ENCODE data around the gene TTLL1.

TTLL1 gene

DNA sequence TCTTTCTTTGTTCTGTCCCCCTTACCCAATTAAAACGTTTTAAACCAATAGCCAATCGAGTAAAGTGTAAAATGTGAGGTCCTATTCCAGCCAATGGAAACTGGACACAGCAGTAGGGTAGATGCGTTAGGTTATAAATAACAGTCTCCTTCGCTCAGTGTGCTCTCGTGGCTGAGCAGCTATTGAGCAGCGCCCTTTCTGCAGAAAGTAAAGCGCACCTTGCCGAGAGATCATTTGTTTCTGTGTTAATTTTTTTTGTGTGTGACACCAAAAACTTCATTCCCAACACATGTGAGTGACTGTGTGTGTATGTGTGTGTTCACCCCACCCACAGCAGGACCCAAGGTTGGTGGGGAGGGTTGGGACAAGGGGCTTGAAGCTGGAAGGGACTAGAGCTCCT is 7.2 kb upstream of the TTLL1 start:
- no peaks in the 10 kb centered on the region for H3K36me3 ChIP-seq (ENCODE audit: control insufficient read depth, insufficient read depth, low read length)
- H3K9me3 ChIP-seq (ENCODE audit: control insufficient read depth, low read length), result peaks cover 3% of the 10 kb centered on the region
- no peaks in the 10 kb centered on the region for H3K27me3 ChIP-seq (ENCODE audit: control insufficient read depth, insufficient read depth, low read length, poor library complexity, severe bottlenecking)
- H3K4me1 ChIP-seq (ENCODE audit: control insufficient read depth, insufficient read depth, low read length), result no peaks in the 10 kb centered on the region
- H3K4me3 ChIP-seq (ENCODE audit: insufficient read depth, low read depth, low read length), result no peak overlapping the region
- WGBS, 2 experiments, result 92 to 93% methylated on average over 7 of the region's 8 CpGs
- H3K27ac ChIP-seq (ENCODE audit: insufficient read depth, low read depth, low read length, poor library complexity, severe bottlenecking), result no peak overlapping the region

DNA sequence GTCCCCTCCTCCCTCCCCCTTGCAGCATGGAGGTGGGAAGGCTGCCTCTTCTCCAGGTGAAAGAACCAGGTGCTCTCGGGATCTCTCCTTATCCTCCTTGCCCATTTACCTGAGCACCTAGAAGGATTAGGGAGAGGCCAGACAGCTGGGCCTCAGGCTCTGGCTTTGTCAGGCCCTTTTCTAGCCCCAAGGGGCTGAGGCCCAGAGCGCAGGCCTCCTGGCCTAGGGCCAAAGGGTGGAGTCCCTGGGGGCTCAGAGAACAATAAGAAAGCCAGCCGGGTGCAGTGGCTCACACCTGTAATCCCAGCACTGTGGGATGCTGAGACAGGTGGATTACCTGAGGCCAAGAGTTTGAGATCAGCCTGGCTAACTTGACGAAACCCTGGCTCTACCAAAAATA is 5.4 kb upstream of the TTLL1 start:
- 90 to 92% methylated on average over 4 of the region's 4 CpGs for WGBS, 2 experiments
- Histone ChIP-seq H3K27ac (ENCODE audit: insufficient read depth, low read depth, low read length, poor library complexity, severe bottlenecking) (no peak overlapping the region), H3K36me3 (ENCODE audit: control insufficient read depth, insufficient read depth, low read length) (no peaks in the 10 kb centered on the region), H3K27me3 (ENCODE audit: control insufficient read depth, insufficient read depth, low read length, poor library complexity, severe bottlenecking) (no peaks in the 10 kb centered on the region), H3K9me3 (ENCODE audit: control insufficient read depth, low read length) (peaks cover 3% of the 10 kb centered on the region), H3K4me1 (ENCODE audit: control insufficient read depth, insufficient read depth, low read length) (no peaks in the 10 kb centered on the region), H3K4me3 (ENCODE audit: insufficient read depth, low read depth, low read length) (no peak overlapping the region)

GRCh38 chr22:43094085-43094484 is 4.9 kb upstream of the TTLL1 start:
- Histone ChIP-seq H3K27ac (ENCODE audit: insufficient read depth, low read depth, low read length, poor library complexity, severe bottlenecking) (no peak overlapping the region), H3K9me3 (ENCODE audit: control insufficient read depth, low read length) (peaks cover 3% of the 10 kb centered on the region), H3K36me3 (ENCODE audit: control insufficient read depth, insufficient read depth, low read length) (no peaks in the 10 kb centered on the region), H3K4me3 (ENCODE audit: insufficient read depth, low read depth, low read length) (no peak overlapping the region), H3K27me3 (ENCODE audit: control insufficient read depth, insufficient read depth, low read length, poor library complexity, severe bottlenecking) (no peaks in the 10 kb centered on the region), H3K4me1 (ENCODE audit: control insufficient read depth, insufficient read depth, low read length) (no peaks in the 10 kb centered on the region)
- 82 to 86% methylated on average over 7 of the region's 7 CpGs for WGBS, 2 experiments

DNA sequence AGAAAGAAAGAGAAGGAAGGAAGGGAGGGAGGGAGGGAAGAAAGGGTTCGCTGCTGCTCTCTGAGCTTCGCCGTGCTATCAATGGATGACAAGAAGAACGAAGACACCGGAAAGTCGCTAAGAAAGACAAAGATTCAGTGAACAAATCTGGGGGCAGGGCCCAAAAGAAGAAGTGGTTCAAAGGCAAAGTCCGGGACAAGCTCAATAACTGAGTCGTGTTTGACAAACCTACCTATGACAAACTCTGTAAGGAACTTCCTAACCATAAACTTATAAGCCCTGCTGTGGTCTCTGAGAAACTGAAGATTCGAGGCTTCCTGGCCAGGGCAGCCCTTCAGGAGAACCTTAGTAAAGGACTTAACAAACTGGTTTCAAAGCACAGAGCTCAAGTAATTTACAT is 2.9 kb upstream of the TTLL1 start:
- Histone ChIP-seq H3K36me3 (ENCODE audit: control insufficient read depth, insufficient read depth, low read length) (no peaks in the 10 kb centered on the region), H3K4me1 (ENCODE audit: control insufficient read depth, insufficient read depth, low read length) (no peaks in the 10 kb centered on the region), H3K27ac (ENCODE audit: insufficient read depth, low read depth, low read length, poor library complexity, severe bottlenecking) (no peak overlapping the region), H3K9me3 (ENCODE audit: control insufficient read depth, low read length) (peaks cover 3% of the 10 kb centered on the region), H3K4me3 (ENCODE audit: insufficient read depth, low read depth, low read length) (no peak overlapping the region), H3K27me3 (ENCODE audit: control insufficient read depth, insufficient read depth, low read length, poor library complexity, severe bottlenecking) (no peaks in the 10 kb centered on the region)
- WGBS, 2 experiments, result 92% methylated on average over 9 of the region's 9 CpGs

- Histone ChIP-seq H3K36me3 (ENCODE audit: control insufficient read depth, insufficient read depth, low read length) (no peaks in the 10 kb centered on the region), H3K4me3 (ENCODE audit: insufficient read depth, low read depth, low read length) (no peak overlapping the region), H3K9me3 (ENCODE audit: control insufficient read depth, low read length) (no peaks in the 10 kb centered on the region), H3K4me1 (ENCODE audit: control insufficient read depth, insufficient read depth, low read length) (no peaks in the 10 kb centered on the region), H3K27me3 (ENCODE audit: control insufficient read depth, insufficient read depth, low read length, poor library complexity, severe bottlenecking) (no peaks in the 10 kb centered on the region), H3K27ac (ENCODE audit: insufficient read depth, low read depth, low read length, poor library complexity, severe bottlenecking) (no peak overlapping the region)
- 89 to 92% methylated on average over 6 of the region's 6 CpGs for WGBS, 2 experiments
Observed at GRCh38 chr22:43090130-43090789, 1.1 kb upstream of the TTLL1 start.

DNA sequence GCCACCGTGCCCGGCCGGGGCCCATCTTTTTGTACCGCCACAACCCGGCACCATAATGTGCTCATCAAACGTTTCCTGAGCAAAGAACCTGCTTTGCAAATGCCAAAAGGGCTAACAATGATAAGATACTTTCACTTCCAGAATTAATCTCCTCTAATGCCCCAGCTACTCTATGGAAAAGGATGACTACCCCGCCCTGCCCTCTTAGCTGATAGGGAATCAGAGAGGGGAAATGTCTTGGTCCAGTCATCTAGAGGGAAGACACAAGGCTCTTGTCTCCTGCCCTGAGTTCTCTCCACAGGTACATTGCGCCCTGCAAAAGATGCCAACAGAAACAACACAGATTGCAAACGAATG is 586 bp downstream of the TTLL1 start:
- Histone ChIP-seq H3K9me3 (ENCODE audit: control insufficient read depth, low read length) (no peaks in the 10 kb centered on the region), H3K4me3 (ENCODE audit: insufficient read depth, low read depth, low read length) (peak overlapping the region; percentile 76), H3K27me3 (ENCODE audit: control insufficient read depth, insufficient read depth, low read length, poor library complexity, severe bottlenecking) (no peaks in the 10 kb centered on the region), H3K4me1 (ENCODE audit: control insufficient read depth, insufficient read depth, low read length) (no peaks in the 10 kb centered on the region), H3K36me3 (ENCODE audit: control insufficient read depth, insufficient read depth, low read length) (no peaks in the 10 kb centered on the region), H3K27ac (ENCODE audit: insufficient read depth, low read depth, low read length, poor library complexity, severe bottlenecking) (no peak overlapping the region)
- WGBS, 2 experiments, result 72 to 77% methylated on average over 9 of the region's 9 CpGs

DNA sequence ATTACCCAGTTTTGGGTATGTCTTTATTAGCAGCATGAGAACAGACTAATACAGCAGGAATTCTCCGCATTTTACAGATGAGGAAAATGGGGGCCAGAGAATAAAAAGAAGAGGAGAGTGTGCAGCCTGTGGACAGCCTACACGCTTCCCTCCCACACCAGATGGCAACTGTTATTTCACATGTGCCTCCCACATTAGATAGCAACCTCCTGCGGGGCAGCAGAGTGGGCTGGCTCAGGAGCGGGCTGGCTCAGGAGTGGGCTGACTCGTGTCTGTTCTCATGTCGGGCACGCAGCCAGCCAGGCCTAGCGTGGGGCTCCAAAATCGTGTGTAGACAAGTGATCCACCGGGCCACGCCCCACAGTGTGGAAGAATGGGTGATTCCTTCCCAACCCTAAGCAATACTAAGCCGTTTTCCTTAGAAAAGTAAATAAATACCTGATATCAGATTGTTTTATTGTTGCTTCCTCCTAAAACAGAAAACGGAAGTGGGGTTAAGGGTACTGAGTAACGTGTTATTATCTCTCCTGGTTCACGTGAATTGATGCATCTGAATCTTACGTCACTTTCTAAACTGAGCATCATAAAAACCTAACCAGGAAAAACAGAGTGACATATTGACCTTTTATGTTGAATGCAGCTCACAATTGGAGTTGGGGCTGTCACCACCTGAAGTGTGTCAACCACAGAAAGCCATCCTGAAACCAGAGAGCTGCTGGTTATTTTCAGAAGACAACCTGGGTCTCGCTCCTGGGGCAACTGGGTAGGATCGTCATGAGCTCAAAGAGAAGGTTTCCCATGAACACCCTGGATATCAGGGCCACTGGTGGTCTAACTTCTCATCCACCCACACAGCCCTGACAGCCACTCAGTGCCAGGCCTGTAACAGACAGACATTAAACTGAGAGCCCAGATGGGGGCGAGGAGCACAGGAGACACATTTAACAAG is 3.3 kb downstream of the TTLL1 start:
- Histone ChIP-seq H3K36me3 (ENCODE audit: control insufficient read depth, insufficient read depth, low read length) (no peaks in the 10 kb centered on the region), H3K27me3 (ENCODE audit: control insufficient read depth, insufficient read depth, low read length, poor library complexity, severe bottlenecking) (no peaks in the 10 kb centered on the region), H3K4me3 (ENCODE audit: insufficient read depth, low read depth, low read length) (no peak overlapping the region), H3K4me1 (ENCODE audit: control insufficient read depth, insufficient read depth, low read length) (no peaks in the 10 kb centered on the region), H3K27ac (ENCODE audit: insufficient read depth, low read depth, low read length, poor library complexity, severe bottlenecking) (no peak overlapping the region), H3K9me3 (ENCODE audit: control insufficient read depth, low read length) (no peaks in the 10 kb centered on the region)
- WGBS, 2 experiments, result 93 to 96% methylated on average over 18 to 19 of the region's 19 CpGs

DNA sequence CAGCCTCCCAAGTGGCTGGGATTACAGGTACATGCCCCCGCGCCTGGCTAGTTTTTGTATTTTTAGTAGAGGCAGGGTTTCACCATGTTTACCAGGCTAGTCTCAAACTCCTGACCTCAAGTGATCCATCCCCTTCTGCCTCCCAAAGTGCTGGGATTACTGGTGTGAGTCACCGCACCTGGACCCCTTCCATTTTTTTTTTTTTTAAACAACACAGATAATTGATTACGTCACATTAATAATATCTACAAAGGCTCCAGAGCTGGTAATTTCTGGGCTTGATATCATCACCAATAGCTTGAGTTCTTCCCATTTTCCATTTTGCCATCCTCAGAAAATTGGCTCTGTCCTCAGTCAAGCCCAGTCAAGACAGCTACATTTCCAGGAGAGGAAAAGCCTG is 7.2 kb downstream of the TTLL1 start:
- H3K27me3 ChIP-seq (ENCODE audit: control insufficient read depth, insufficient read depth, low read length, poor library complexity, severe bottlenecking), result no peaks in the 10 kb centered on the region
- WGBS, 2 experiments, result 90 to 95% methylated on average over 4 of the region's 4 CpGs
- H3K9me3 ChIP-seq (ENCODE audit: control insufficient read depth, low read length), result no peaks in the 10 kb centered on the region
- no peaks in the 10 kb centered on the region for H3K4me1 ChIP-seq (ENCODE audit: control insufficient read depth, insufficient read depth, low read length)
- no peak overlapping the region for H3K27ac ChIP-seq (ENCODE audit: insufficient read depth, low read depth, low read length, poor library complexity, severe bottlenecking)
- no peak overlapping the region for H3K4me3 ChIP-seq (ENCODE audit: insufficient read depth, low read depth, low read length)
- H3K36me3 ChIP-seq (ENCODE audit: control insufficient read depth, insufficient read depth, low read length), result no peaks in the 10 kb centered on the region

DNA sequence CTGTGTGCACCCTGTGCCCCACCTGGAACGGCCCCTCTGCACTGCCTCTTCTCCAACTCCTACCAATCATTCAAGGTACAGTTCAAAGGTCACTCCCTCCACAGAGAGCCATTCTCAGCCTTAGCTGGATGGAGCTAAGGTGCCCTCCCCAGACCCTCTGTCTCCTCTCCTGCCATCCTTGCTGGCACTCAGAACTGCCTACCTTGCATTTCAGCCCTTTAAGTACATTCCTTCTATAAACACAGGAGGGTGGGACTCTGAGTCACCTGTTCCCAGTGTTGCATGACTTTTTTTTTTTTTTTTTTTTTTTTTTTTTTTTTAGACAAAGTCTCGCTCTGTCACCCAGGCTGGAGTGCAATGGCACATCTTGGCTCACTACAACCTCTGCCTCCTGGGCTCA is 8.6 kb downstream of the TTLL1 start:
- Histone ChIP-seq H3K4me1 (ENCODE audit: control insufficient read depth, insufficient read depth, low read length) (no peaks in the 10 kb centered on the region), H3K4me3 (ENCODE audit: insufficient read depth, low read depth, low read length) (no peak overlapping the region), H3K27me3 (ENCODE audit: control insufficient read depth, insufficient read depth, low read length, poor library complexity, severe bottlenecking) (no peaks in the 10 kb centered on the region), H3K9me3 (ENCODE audit: control insufficient read depth, low read length) (no peaks in the 10 kb centered on the region), H3K27ac (ENCODE audit: insufficient read depth, low read depth, low read length, poor library complexity, severe bottlenecking) (no peak overlapping the region), H3K36me3 (ENCODE audit: control insufficient read depth, insufficient read depth, low read length) (no peaks in the 10 kb centered on the region)
- WGBS, 2 experiments, result 84 to 92% methylated on average over 2 of the region's 2 CpGs

DNA sequence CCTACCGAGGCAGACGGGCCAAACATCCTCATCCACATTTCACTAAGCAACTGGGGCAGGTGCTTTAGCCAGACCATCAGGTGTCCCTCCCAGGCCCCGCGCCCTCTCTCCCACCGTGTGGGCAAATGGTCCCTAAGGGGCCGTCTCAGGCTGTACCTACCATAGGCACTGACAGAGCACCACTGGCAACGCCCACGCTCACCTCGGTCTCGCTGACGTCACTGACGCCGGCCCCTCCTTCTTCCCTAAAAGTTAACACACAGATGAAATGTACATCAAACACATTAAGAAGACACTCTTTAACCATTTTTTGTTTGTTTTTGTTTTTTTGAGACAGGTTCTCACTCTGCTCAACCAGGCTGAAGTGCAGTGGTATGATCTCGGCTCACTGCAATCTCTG is 9.4 kb downstream of the TTLL1 start:
- no peaks in the 10 kb centered on the region for H3K4me1 ChIP-seq (ENCODE audit: control insufficient read depth, insufficient read depth, low read length)
- H3K9me3 ChIP-seq (ENCODE audit: control insufficient read depth, low read length), result no peaks in the 10 kb centered on the region
- no peak overlapping the region for H3K4me3 ChIP-seq (ENCODE audit: insufficient read depth, low read depth, low read length)
- no peak overlapping the region for H3K27ac ChIP-seq (ENCODE audit: insufficient read depth, low read depth, low read length, poor library complexity, severe bottlenecking)
- H3K27me3 ChIP-seq (ENCODE audit: control insufficient read depth, insufficient read depth, low read length, poor library complexity, severe bottlenecking), result no peaks in the 10 kb centered on the region
- no peaks in the 10 kb centered on the region for H3K36me3 ChIP-seq (ENCODE audit: control insufficient read depth, insufficient read depth, low read length)
- 89 to 92% methylated on average over 14 of the region's 14 CpGs for WGBS, 2 experiments
